NK-92 (cell line): Measurements from ENCODE around the gene PRAMEF20.
"Not testable (repeated sequence)": the region's sequence is repeated elsewhere in the genome, so short reads cannot be mapped to it uniquely, and the experiment has no call there.

Experiments
- DNase-seq: peaks from one replicate; lab custom pipeline; 2025; ENCODE audit not compliant: unreplicated experiment; lab: John Stamatoyannopoulos, UW

The PRAMEF20 gene

DNA sequence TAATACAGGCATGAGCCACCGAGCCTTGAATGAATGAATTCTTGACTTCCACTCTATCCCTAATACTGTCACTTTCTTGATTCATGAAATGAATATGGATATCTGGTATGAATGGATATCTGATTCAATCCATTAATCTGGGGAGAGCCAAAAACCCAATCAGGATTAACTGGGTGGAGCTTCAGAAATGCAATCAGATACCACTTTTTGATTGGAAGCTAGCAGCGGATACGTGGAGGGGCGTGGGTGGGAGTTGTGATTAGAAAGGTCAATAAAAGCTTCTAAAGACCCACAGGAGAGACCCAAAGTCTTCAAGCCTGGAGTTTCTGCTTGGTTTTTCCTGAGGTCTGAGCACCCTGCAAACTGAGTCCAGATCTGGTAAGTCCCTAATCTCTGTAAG lies at the start of gene PRAMEF20:
Gene PRAMEF20, plus strand, starts transcription at position 301 of the 400 bp plus-strand sequence. CDS start 5,905 bp downstream, outside the sequence.
- DNase-seq = not testable (repeated sequence)

DNA sequence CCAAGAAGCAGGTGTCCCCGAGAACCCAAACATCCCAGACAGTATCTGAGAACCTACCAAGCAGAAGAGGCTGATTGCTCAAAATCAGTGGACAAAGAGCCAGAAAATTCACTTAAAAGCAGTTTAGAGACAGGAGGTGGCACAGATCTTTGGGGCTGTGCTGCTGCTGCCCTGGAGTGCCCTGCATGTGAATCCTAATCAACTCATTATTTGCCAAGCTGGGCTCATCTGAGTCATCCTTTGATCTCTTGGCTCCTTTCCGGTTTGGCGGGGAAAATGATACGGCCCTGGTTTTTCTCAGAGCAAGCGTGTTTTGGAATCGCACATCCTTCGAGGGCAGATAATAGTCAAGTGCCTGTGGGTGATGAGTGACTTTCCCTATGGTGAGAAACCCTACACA lies 47.9 kb upstream of the PRAMEF20 start:
- DNase-seq = not testable (repeated sequence)

DNA sequence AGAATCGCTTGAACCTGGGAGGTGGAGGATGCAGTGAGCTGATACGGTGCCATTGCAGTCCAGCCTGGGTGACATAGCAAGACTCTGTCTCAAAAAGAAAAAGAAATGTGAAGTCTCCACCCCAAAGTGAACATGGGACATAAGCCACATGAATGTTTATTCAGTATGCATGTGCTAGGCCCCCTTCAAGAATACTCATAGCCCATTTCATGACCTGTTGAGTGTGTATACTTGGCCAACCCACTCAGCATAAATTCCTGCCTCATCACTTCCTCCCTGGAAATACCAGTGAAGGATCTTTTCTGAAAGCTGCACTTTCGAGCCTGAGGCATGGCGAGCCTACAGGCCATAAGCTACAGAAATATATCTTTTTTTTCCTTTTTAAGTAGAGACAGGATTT lies 45.3 kb upstream of the PRAMEF20 start:
- DNase-seq = not testable (repeated sequence)

DNA sequence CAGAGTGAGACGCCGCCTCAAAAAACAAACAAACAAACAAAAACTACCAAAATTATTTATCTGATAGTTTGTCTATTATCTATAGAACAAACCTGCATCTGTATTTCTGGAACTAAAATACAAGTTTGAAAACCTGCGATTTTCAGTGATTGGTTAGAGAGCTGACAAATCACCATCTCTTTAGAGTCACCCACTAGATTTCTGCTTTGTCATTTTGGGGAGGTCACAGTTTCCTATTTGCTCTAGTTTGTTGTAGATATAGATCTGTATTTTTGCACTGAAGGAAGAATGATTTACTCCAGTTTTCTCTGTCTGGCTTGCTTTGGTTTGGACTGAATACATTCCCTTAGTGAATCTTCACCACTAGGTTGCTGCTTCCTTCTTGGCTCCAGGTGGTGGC lies 43.7 kb upstream of the PRAMEF20 start:
- not testable (repeated sequence) for DNase-seq

DNA sequence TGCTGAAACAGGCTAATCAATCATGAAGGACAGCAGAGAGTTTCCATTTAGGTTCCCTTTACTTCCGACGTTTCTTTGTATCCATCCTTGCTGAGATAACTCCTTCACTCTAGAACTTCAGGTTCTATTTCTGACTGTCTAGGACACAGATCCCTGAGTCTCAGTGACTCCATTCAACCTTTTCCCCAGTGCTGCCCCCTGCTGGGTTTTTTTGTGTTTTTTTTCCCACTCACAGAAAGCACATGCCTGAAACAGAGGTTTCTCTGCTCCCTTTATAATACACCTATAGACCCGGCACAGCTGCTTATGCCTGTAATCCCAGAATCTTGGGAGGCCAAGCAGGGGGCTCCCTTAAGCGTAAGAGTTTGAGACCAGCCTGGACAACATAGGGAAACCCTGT lies 41.7 kb upstream of the PRAMEF20 start:
- not testable (repeated sequence) for DNase-seq

DNA sequence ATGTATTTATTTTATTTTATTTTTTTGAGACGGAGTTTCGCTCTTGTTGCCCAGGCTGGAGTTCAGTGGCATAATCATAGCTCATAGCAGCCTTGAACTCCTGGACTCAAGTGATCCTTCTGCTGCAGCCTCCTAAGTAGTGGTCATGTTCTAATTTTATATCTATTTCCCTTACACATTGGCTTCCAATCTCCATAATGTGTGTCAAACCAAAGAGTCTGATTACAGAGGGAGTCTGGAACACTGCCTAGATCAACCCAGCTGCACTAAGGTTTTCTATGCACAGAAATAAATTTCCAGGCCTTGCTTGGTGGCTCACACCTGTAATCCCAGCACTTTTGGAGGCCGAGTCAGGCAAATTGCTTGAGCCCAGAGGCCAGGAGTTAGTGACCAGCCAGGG lies 31.3 kb upstream of the PRAMEF20 start:
- DNase-seq = not testable (repeated sequence)

DNA sequence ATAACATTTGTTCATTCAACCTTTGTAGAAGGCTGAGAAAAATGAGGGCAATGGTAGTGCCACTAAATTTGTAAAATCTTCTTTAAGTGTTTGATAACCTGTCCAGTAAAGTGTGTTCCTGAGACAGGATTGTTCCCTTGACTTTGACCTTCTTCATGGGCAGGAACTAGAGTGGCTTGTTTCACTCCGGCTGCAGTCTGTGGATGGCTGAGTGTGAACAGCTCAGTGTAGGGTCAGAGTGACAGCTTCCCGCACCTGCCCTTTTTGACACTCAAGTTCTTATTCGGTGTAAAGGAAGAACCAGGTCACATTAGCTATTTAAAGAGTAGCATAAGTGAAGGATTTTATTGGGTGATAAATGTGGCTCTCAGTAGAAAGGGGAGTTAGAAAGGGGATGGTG lies 29.9 kb upstream of the PRAMEF20 start:
- DNase-seq = not testable (repeated sequence)

DNA sequence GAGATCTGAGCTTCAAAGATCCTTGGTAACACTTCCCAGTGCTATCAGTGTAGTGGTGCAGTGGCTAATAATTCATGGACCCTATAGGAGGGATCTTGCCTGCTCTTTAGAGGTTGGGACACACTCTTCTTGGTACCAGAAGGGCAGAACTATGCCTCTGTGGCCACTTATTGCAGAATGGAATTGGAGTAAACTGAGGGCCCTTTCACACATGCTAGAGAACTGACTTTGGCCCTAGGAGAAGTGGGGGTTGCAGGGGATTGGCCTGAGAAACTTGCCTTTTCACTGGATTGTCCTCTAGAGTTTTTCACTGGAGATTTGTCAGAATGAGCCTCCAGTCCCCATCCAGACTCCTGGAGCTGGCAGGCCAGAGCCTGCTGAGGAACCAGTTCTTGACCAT lies 20.9 kb upstream of the PRAMEF20 start, which contains the start of gene PRAMEF17:
Gene PRAMEF17, plus strand, starts transcription at position 301 of the 400 bp plus-strand sequence. Its CDS starts 26 bp downstream, at position 327.
- DNase-seq = not testable (repeated sequence)

DNA sequence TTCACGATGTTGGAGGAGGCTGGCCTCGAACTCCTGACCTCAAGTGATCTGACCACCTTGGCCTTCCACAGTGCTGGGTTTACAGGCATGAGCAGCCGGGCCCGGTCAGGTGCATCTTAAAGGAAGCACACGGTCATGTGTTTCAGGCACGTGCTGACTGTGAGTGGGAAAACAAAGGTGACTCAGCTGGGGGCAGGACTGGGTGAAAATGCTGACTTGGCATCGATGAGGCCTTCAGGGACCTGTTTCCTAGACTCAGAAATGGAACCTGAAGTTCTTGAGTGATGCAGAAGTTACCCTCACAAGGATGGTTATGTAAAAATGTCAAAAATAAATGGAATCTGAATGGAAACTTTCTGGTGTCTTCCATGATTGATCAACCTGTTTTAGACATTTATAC lies 17.2 kb upstream of the PRAMEF20 start:
- not testable (repeated sequence) for DNase-seq

DNA sequence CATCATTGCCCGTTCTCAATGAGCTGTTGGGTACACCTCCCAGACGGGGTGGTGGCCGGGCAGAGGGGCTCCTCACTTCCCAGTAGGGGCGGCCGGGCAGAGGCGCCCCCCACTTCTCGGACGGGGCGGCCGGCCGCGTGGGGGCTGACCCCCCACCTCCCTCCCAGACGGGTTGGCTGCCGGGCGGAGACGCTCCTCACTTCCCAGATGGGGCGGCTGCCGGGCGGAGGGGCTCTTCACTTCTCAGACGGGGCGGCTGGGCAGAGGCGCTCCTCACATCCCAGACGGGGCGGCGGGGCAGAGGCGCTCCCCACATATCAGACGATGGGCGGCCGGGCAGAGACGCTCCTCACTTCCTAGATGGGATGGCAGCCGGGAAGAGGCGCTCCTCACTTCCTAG lies 15.5 kb upstream of the PRAMEF20 start:
- not testable (repeated sequence) for DNase-seq

DNA sequence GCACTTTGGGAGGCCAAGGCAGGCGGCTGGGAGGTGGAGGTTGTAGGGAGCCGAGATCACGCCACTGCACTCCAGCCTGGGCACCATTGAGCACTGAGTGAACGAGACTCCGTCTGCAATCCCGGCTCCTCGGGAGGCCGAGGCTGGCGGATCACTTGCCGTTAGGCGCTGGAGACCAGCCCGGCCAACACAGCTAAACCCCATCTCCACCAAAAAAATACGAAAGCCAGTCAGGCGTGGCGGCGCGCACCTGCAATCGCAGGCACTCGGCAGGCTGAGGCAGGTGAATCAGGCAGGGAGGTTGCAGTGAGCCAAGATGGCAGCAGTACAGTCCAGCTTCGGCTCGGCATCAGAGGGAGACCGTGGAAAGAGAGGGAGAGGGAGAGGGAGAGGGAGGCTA lies 14.9 kb upstream of the PRAMEF20 start:
- not testable (repeated sequence) for DNase-seq

DNA sequence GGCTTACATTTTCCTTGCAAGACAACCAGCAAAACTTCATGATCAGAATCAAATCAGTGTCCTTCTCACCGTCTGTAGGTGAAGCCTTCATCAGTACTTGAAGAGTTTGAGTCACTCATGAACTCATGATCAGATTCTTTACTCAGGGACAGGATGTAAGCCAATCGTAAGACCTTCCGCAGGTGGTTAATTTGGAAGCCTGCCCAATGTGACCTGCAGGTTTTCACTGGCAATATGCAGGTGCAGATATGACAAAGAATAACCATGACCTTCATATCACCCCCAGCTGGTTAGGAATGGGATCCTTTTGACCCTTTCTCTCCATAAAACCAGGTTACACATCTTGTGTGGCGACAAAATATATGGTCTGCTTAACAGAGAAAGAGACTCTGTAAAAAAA lies 2.4 kb upstream of the PRAMEF20 start:
- DNase-seq = no peak

DNA sequence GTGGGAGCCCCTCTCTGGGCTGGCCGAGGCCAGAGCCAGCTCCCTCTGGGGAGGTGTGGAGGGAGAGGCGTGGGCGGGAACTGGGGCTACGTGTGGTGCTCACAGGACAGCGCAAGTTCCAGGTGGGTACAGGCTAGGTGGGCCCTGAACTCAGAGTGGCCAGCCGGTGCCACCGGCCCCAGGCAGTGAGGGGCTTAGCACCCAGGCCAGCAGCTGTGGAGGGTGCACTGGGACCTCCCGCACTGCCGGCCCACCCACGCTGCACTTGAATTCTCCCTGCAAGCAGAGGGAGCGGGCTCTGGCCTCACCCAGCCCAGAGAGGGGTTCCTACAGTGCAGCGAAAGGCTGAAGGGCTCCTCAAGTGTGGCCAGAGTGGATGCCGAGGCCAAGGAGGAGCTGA lies 20.2 kb downstream of the PRAMEF20 start:
- no peak for DNase-seq

DNA sequence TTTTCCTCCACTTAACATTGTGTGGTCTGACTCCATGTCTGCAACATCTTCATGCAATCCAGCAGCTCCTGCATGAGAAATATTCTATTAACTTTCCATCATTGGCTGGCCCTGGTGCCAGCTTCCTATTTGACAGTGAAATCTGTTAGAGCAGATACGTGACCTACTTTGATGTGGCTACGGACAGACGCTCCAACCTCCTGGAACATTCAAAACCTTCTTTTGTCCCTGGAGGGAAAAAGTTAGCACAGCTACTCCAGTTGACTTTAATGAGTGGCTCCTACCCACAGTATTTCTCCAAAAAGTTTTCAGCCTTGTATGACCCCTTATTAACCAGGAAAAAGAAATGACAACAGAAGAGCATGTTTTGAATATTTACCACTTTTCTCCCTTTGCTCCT lies 22.0 kb downstream of the PRAMEF20 start:
- DNase-seq = no peak

DNA sequence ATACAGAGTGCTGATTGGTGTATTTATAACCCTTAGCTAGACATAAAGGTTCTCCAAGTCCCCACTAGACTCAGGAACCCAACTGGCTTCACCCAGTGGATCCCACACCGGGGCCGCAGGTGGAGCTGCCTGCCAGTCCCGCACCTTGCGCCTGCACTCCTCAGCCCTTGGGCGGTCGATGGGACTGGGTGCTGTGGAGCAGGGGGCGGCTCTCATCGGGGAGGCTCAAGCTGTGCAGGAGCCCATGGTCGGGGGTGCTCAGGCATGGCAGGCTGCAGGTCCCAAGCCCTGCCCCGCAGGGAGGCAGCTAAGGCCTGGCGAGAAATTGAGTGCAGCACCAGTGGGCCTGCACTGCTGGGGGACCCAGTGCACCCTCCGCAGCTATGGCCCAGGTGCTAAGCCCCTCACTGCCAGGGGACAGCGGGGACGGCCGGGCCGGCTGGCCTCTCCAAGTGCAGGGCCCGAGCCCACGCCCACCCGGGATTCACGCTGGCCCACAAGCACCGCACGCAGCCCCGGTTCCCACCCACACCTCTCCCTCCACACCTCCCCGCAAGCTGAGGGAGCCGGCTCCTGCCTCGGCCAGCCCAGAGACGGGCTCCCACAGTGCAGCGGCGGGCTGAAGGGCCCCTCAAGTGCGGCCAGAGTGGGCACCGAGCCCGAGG lies 23.6 kb downstream of the PRAMEF20 start:
- DNase-seq = not testable (repeated sequence)

DNA sequence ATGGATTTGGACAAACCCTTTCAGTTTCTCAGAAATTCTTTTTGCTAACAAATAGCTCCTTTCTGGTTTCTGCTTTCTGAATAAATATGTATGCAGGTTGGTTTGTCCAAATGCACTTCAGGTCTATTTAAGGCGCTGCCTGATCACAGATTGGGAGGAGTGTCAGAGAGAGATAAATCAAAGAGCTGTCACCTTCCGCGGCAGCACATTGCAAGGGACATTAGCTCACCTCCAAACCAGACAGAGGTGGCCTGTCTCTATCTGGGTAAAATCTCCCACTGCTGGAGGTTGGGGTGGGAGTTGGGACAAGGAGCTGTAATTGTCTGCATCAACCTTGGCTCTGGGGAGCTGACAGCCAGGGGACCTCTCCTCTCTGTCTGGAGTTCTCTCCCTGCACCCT lies 25.2 kb downstream of the PRAMEF20 start:
- no peak for DNase-seq

DNA sequence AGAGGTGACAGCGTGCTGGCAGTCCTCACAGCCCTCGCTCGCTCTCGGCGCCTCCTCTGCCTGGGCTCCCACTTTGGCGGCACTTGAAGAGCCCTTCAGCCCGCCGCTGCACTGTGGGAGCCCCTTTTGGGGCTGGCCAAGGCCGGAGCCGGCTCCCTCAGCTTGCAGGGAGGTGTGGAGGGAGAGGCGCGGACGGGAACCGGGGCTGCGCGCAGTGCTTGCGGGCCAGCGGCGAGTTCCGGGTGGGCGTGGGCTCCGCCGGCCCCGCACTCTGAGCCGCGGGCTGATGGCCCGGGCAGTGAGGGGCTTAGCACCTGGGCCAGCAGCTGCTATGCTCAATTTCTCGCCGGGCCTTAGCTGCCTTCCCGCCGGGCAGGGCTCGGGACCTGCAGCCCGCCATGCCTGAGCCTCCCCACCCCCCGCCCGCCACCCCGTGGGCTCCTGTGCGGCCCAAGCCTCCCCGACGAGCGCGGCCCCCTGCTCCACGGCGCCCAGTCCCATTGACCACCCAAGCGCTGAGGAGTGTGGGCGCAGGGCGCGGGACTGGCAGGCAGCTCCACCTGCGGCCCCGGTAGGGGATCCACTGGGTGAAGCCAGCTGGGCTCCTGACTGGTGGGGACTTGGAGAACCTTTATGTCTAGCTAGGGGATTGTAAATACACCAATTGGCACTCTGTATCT lies 29.0 kb downstream of the PRAMEF20 start:
- DNase-seq = not testable (repeated sequence)

DNA sequence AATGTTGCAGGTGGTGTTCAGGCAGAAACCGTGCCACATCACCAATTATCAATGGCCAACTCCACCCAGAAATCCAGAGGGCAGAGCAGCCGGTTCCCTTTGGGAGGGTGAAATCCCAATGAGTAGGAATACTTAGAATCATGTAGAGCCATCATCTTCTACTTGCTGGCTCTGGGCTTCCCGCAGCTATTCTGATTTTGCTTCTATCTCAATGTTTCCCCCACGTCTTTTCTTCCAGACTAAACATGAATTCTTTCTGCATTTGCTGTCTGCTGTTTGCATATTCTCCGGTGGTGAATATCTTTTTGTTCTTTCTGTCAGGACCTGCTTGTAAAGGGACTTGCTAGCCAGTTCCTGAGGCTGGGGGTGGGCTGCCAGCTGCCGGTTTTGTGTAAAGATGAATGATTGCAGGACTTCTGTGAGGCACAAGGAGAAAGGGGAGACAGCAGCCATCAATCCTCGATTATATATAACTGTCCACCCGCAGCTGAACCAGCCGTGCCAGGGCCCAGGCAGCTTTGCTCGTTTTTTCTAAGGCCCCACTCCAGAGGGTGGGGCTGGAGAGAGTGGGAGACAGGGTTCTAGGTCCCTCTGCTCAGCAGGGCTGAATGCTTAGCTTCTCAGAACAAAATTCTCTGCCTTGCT lies 33.2 kb downstream of the PRAMEF20 start:
- no peak for DNase-seq

DNA sequence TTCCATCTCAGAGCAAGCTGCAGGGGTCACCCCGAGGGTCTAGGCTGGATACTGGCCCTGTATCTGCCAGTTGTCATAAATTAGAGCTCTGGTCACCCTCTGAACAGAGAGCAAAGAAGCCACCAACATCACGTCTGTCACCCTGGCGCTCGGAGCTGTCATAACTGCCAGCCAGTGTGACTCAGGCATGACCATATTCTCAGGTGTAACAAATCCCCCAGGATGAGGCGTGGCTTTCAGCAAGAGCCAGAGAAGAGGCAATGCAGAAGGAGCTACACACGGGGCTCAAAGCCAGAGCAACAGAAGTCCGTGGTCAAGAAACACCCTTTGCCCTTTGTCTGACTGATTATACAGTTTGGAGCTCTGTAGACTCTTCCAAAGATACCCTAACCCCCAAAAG lies 40.0 kb downstream of the PRAMEF20 start:
- DNase-seq = no peak

DNA sequence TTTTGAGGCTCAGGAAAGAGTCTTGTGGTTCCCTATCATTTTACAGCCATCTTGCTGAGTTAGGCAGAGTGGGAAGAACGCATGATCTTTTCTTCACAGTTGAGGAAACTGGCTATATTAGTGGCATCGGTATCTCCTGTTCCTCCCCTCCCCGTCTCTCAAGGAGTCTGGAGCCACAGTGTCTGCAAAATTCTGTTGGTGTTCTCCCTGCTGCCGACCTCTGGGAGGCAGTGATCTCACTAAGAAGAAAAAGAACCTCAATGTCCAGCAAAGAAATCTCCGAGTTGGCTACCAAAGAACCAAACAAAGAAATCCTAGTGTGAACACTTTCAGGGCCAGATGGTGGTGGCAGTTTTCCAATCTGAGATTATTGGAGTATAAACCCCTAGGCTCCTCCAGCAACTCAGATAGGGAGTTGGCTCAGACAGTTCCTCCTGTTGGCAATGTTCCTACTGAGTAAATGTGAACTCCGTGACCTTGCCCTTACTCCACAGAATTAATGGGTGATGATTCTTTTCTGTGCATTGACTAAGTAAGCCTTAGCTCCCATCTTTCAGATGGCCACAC lies 41.2 kb downstream of the PRAMEF20 start:
- DNase-seq = no peak

DNA sequence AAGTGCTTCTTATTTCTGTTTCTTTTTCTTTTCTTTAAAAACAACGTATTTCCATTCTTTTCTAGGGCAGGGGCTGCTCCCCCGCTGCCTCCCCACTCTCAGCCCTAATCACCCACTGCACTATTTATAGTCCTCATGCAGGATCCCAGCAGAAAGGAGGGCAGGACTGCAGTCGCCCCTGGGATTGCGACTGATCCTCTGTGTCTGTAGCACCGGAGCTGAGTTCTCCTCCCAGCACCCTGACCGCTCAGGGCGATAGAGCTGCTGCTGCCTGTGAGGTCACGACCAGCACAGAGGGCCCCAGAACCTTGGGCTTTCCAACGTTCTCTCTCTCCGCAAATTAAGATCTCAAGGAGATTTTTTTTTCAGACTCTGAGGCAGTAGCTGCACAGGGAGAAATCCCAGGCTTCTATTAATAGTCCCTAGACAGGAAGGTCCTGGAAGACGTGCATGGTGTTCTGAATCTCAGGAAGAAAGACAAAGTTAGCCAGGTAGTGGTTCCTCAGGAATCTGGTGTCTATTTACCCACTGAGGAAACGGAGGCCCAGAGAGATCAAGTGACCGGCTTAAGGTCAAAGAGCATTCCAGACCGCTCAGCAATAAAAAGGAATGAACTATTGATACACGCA lies 46.8 kb downstream of the PRAMEF20 start:
- DNase-seq = no peak
